ENCODE data around the gene PTTG1. TPM values are rescaled to one million over a fixed set of nuclear protein-coding genes. Genes with fewer than 3 reads are reported as not detected.

The PTTG1 gene
- polyA plus RNA-seq, 1 of the 3 experiments (the other 2 are of a cell fraction) = 279 TPM

DNA sequence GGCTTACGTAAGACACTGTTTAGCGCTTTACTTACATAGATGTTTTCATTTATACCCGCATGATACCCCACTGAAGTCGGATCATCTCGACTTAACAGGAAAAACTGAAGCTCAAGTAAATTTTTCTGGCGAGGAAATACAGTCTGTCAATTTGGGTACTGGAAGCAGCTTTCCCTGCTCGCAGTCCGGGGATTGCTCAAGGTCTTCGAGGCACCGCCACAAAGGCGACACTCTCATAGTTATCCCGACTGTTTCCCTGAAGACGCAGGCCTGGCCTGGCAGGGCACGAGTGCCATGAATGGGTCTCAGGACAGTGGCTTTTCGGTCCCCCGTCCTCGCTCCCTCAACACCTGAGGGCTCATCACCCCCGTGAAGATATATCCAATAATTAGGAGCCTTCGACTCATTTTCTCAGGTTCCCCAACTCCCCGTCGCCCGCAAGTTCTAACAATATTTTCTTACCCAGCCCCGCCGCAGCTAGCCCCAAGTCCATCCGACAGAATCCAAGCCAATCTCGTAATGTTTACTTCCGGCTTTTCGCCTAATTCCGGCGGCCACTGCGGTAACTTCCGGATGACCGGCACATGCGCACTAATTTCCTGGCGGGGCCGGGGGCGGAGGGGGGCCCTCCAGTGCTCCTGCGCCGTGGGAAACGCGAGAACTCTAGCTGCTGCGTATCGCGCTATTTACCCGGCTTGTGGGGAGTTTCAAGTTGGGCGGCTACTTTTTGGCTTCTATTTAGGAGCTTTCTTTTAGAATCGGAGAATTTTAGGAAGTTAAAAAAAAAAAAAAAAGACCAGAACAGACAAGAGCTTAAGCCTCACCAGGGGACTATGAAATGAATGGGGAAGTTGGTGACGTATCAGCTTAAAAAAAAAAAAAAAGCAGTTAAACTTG is 2.8 kb upstream of the PTTG1 start, which contains the start of gene SLU7 (continued):
- peak; percentile 89 for TF ChIP-seq NRF1 (IDR thresholded peaks at IDR 0.05; ENCODE audit: low read depth, low read length)
- no peak for TF ChIP-seq FOSL2 (IDR thresholded peaks at IDR 0.05; ENCODE audit: borderline replicate concordance, low read depth)
- TF ChIP-seq CHD2 (IDR thresholded peaks at IDR 0.05; ENCODE audit: low read length, partially characterized antibody) = peak; percentile 99
- 0 out of 2 replicates have a peak, but pooled peaks have one; percentile 32 for TF ChIP-seq REST (IDR thresholded peaks at IDR 0.05; ENCODE audit: low read depth, low read length)
- peak; percentile 72; the same call in 1 of the 2 replicates for TF ChIP-seq SIN3A (IDR thresholded peaks at IDR 0.05; ENCODE audit: borderline replicate concordance, low read depth, low read length)
- TF ChIP-seq, protein P1, sequence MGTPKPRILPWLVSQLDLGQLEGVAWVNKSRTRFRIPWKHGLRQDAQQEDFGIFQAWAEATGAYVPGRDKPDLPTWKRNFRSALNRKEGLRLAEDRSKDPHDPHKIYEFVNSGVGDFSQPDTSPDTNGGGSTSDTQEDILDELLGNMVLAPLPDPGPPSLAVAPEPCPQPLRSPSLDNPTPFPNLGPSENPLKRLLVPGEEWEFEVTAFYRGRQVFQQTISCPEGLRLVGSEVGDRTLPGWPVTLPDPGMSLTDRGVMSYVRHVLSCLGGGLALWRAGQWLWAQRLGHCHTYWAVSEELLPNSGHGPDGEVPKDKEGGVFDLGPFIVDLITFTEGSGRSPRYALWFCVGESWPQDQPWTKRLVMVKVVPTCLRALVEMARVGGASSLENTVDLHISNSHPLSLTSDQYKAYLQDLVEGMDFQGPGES (IDR thresholded peaks at IDR 0.05; ENCODE audit: low read depth, low read length) = no peak

GRCh38 chr5:160419458-160420330 is 2.0 kb upstream of the PTTG1 start:
- H3K4me2 ChIP-seq = peak overlapping the region; percentile 58
- H3K27me3 ChIP-seq (ENCODE audit: insufficient read depth) = no peaks in the 10 kb centered on the region
- H3K27ac ChIP-seq (ENCODE audit: low read depth in 2 of 2, low read length in 1 of 2) = peak overlapping the region; percentile 91
- H3K4me3 ChIP-seq (ENCODE audit: low read depth in 2 of 2, low read length in 1 of 2) = peak overlapping the region; percentile 76 to 100
- H2AFZ ChIP-seq (ENCODE audit: low read depth) = peak overlapping the region; percentile 81
- no peaks in the 10 kb centered on the region for H3K9me3 ChIP-seq
- peaks cover 12% of the 10 kb centered on the region for H3F3A ChIP-seq (replicated peaks; ENCODE audit: insufficient read depth)
- POLR2A ChIA-PET = interaction anchor here (0.6 to 1.5 kb wide), 3 partner anchors 14 to 452 kb away, joined by 4 read pairs; no protein-coding TSS in a partner anchor
- peaks cover under 1 to 19% of the 10 kb centered on the region in 2 experiments for H3K36me3 ChIP-seq (replicated peaks in 1 of 2; ENCODE audit: control insufficient read depth in 1 of 2, insufficient read depth in 2 of 2, low read length in 1 of 2)
- no peak for DNase-seq
- CTCF ChIA-PET = interaction anchor here (0.6 to 13.8 kb wide), 6 partner anchors 8 to 592 kb away, joined by 3 to 177 read pairs (median 4); no protein-coding TSS in a partner anchor
- peak overlapping the region; percentile 90 for H3K9ac ChIP-seq
- WGBS (ENCODE audit: low lambda C conversion rate) = 45% methylated on average over 11 of the region's 11 CpGs
- H3K9me2 ChIP-seq = no peaks in the 10 kb centered on the region
- H3K79me2 ChIP-seq (ENCODE audit: insufficient read depth) = peaks cover 70% of the 10 kb centered on the region
- H4K20me1 ChIP-seq (ENCODE audit: insufficient read depth) = no peaks in the 10 kb centered on the region
- H3K4me1 ChIP-seq (ENCODE audit: control insufficient read depth in 1 of 2, insufficient read depth in 2 of 2, low read depth in 1 of 2, low read length in 1 of 2) = peaks cover 10 to 25% of the 10 kb centered on the region in 2 experiments; a peak in 3 of 4 replicates
- TF ChIP-seq SMC3 (IDR thresholded peaks at IDR 0.05; ENCODE audit: low read depth, low read length) (no peak), USF1 (IDR thresholded peaks at IDR 0.05; ENCODE audit: borderline replicate concordance, low read depth) (no peak), MAX (IDR thresholded peaks at IDR 0.05; ENCODE audit: low read depth) (no peak), GABPA (IDR thresholded peaks at IDR 0.05; ENCODE audit: low read depth) (no peak), EZH2phosphoT487 (IDR thresholded peaks at IDR 0.05; ENCODE audit: borderline replicate concordance, low read depth) (no peak), YY1 (IDR thresholded peaks at IDR 0.05; ENCODE audit: low read depth) (no peak), REST (IDR thresholded peaks at IDR 0.05; ENCODE audit: low read depth, low read length) (no peak), POLR2AphosphoS5 (IDR thresholded peaks at IDR 0.05; ENCODE audit: low read depth, low read length) (no peak), RFX5 (IDR thresholded peaks at IDR 0.05; ENCODE audit: low read length) (no peak)
- TF ChIP-seq, protein P2, sequence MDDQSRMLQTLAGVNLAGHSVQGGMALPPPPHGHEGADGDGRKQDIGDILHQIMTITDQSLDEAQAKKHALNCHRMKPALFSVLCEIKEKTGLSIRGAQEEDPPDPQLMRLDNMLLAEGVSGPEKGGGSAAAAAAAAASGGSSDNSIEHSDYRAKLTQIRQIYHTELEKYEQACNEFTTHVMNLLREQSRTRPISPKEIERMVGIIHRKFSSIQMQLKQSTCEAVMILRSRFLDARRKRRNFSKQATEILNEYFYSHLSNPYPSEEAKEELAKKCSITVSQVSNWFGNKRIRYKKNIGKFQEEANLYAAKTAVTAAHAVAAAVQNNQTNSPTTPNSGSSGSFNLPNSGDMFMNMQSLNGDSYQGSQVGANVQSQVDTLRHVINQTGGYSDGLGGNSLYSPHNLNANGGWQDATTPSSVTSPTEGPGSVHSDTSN (IDR thresholded peaks at IDR 0.05) = no peak

All from SK-N-SH (cell line).